NCI-H2196 (cell line): ENCODE measurements around the gene CDK5RAP2.

Experiments used
- DNase-seq: peaks from one replicate; lab custom pipeline; 2025; ENCODE audit not compliant: unreplicated experiment; lab: John Stamatoyannopoulos, UW

CDK5RAP2 gene

DNA sequence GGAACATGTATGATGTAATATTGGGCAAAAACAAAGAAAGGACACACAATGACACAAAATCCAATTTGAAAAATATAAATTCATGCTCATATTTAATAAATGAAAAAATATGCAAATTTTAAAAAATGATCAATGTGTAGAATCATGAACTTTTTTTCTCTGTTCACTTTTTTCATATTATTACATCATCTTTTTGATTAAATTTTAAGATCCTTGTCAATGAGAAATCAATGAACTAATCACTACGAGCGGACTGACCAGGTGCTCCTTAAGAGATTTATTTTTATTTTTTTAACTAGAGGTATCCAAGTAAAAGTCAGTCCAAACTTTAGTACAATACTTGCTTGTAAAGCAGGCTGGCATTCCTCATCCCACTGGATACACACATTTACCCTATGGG, 174.1 kb downstream of the CDK5RAP2 start:
- DNase-seq: no peak

DNA sequence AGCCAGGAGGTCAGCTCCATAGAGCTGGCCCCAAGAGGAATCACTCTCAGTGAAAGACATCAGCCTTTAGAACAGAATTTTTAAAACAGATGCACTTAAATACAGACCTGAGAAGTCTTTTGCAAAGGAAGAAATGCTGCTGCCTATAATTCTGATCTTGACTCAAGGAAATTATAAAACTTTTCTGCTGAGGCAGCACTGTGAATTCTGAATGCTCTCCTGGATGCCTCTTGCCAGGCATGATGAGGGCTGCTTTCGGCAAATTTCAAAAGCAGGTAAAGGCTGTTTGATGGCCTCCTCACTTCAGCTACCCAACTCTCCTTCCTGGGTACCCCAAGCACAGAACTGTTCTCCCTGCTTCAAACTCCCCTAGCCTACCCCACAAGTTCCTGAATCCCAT, 174.8 kb downstream of the CDK5RAP2 start:
- no peak for DNase-seq

DNA sequence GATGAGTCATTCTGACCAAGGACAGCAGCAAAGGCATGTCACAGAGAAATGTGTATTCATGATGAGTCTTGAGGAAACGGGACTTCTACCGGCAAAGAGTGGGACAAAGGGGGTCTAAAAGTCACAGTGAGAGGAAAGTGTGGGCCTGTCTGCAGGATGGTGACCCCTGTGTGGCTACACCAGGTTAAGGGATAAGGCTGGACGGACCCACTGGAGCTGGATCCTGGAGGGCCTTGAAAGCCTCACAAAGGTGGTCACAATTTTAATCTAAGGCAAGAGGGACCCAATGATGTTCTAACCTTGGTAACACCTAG, 176.5 kb downstream of the CDK5RAP2 start:
- no peak for DNase-seq

DNA sequence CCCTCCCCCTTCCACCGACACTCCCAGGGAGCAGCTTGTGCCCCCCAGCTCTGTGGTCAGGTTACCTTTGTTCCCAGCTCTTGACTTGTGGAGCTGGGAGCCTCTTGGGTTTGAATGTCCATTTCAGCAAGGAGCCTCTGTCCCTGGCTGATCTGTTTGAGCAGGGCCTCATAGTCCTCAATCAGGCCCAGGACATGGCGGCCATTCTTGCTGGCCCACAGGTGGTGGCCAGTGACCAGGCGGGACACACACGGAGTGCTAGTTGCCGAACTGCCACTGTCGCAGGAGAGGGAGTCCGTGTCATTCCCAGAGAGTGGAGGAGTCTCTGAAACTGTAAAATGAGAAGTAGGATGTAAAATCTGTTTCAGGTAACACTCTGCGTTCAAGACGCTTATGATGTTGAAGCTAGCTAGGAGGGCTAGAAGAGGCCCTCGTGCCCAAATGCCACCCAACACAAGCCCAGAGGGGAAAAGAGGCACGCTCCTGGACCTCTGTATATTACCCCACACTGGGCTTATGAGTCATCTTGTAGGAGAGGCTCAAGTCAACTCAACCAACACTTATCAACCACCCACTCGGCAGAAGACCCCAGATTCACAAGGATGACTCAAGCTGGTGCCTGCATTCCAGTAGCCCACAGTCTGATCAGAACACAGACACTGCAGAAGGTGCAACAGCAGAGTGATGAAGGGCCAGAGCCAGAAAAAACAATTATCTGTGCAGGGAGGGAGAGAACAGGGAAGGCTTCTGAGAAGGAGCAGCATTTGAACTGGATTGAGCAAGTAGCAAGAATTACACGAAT, 177.0 kb downstream of the CDK5RAP2 start:
- DNase-seq: no peak

DNA sequence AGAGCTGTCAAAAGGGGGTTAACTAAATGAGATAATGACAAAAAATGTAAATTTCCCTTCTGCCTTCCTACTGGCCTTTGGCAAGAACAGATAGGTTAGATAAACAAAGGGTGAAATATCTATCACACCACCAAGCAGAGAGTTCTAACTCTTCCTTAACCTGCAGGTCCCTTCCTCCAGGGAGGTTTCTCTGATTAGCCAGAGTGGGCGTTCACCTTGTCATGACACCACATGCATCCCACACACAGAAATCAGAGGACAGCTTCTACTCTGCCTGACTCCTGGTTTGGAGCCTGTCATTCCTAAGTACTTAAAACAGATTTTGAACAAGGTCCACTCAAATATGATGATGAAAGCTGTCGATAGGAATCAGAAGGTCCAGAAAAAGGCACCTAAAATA, 180.0 kb downstream of the CDK5RAP2 start:
- DNase-seq: no peak

DNA sequence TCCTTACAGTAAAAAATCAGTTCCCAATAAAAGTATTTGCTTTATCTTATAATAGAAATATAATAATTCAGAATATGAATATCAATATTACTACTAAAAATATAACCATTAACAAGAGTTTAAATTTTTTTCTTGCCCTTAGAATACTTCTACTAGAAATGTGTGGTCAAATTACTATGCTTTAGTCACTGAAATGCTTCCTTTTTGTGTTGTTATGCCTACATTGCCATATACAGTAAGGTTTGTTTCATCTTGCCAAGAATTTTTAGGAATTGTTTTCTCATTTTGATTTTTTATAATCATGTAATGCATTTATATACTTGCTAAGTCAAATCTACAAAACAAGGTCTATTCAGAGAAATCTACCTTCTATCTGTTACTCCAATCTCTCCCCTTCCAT, 181.7 kb downstream of the CDK5RAP2 start:
- no peak for DNase-seq

DNA sequence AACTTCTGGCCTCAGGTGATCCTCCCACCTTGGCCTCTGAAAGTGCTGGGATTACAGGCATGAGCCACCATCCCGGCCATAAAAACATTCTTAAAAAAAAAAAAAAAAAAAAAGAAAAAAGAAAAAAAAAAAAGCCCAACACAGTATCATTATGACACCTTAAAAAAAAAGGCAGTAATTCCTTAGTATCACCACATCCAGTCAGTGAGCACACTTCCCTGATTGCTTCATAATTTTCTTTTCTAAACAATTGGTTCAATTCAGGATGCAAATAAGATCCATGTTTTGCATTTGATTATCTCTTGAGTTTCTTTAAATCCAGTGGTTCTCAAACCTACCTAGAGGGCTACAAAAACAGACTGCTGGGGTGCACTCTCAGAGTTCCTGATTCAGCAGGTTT, 182.5 kb downstream of the CDK5RAP2 start:
- no peak for DNase-seq

DNA sequence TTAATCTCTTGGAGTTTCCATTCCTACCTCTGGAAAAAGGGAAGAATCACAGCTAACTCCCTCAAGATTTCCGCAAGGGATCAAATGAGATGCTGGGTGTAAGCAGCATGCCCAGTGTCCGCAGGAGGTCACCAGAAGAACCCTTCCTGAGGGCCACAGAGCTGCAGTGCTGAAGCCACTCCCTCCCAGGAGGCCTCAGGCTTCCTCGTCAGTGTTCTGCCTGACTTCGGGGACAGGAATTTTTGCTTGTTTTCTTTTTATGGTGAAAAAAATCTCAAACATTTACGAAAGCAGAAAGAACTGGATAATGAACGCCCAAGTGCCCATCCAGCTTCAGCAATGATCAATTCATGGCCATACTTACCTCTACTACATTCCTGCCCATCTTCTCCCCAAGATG, 183.0 kb downstream of the CDK5RAP2 start:
- no peak for DNase-seq

DNA sequence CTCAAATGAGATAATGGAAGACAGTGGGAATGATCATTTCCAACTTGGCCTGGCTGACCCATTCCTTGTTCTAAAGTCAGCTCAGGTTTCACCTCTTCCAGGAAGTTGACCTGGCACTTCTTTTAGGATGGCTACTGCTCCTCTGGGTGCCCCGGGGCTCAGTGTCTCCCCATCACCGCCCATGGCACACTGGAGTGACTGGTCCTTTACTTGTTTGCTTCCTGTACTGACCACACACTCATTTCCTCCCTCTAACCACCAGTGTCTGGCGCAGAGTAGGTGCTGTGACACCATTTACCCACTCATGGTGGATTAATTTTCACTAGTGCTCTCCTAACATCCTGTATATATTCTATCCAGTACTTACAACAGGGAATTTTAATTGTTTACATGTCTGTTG, 183.5 kb downstream of the CDK5RAP2 start:
- DNase-seq: no peak

DNA sequence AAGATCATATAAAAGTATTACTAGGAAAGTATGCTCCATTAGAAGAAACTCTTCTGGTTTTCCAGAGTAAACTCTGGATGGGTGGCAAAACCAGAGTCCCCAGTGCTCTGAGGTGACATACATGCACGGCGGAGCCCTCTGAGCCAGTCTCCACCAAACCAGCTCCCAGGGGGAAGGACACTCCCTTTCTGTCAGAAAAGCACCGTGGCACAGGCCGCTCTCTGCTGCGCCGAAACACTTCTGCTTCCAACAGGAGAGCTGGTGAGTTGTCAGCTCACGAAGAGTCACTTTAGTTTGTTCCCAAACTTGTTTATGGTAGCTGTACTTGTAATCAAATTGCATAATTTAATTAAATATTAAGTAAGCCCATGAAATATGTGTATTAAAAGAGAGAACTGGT, 184.6 kb downstream of the CDK5RAP2 start:
- DNase-seq: no peak

DNA sequence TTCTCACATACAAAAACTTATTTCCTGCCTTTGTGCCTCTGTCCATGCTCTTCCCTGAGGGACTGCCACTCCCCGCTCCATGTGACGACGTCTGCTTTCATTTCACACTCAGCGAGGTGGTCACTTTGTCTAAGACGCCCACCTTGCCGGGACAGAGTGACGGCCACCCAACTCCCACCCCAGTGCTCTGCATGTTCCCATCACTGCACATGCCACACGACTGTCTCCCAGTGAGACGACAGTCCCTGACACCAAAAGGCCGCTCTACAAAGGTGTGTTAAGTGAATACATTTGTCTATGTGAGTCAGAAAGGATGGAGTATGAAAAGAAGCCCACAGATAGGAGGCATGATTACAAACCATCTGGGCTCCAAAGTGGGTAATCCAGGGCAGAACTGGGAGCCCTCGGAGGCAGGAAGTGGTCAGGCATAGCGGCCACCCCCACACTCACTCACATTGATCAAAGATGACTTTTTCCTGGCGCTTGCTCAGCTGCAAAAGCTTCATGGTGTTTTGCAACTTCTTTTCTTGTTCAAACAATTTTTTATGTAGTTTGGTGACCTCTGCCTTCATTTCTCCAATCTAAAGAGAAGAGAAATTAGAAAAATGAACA, 185.8 kb downstream of the CDK5RAP2 start:
- no peak for DNase-seq

DNA sequence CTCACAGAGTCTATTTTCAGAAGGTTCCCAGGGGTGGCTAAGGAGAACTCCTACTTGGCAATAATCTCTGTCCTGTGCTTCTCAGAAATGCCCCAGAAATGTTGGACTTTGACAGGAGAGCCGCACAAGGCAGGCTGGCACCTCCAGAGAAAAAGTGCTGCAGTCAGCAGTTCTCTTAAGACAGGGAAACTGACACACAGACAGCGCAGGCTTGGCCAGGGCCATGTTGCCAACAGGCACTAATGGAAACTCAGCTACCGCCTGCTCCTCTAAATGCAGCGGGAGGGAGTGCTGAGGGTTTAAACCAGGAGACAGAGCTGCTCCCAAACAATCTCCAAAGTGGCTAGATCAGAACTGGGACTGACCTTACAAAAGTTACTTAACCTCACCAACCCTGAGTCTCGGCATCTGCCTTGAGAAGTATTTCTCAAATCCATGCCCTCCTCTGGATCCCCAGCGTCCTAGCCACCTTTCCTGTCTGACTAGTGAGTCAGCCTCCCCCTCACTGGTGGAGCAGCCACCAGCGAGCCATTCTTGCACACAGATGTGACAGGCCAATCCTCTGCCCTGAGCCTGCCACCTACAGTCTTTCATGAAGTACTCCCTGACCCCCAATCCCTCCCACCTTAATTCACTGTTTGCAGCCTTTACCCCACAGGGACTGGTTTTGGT, 186.4 kb downstream of the CDK5RAP2 start:
- no peak for DNase-seq

DNA sequence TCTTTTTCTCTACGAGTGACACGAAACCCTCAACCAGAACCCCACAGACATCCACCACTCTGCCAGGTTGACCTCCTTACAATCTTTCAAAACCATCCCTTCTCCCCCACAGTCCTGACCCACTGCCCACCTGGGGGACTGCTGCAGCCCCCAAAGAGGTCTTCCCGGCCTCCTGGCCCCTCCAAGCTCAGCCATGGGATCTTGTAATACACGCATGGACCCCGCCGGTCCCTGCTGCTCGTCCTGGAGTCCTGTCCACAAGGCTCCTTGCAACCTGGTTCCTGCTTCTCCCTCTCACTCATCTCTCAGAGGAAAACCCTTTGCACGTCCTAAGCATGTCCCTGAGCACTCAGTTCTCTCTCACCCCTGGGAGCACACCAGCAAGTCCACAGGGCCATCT, 187.3 kb downstream of the CDK5RAP2 start:
- DNase-seq: no peak

DNA sequence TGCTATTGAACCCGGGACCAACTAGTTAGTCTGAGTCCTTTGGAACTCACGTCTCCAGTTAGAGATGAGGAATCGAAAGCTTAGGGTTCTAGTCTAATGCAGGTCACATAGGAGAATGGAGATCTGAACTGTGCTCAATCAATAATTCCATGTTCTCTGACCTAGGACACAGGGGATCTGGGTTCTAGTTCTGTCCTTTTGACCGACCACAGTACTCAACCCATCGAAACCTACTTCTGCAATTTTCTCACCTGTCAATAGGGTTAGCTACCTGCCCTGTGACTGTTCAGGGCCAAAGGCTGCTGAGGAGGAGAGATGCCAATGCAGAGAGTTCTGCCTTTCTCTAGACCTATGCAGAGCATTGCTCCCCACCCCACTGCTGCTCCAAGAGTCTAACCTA, 187.7 kb downstream of the CDK5RAP2 start:
- DNase-seq: no peak

DNA sequence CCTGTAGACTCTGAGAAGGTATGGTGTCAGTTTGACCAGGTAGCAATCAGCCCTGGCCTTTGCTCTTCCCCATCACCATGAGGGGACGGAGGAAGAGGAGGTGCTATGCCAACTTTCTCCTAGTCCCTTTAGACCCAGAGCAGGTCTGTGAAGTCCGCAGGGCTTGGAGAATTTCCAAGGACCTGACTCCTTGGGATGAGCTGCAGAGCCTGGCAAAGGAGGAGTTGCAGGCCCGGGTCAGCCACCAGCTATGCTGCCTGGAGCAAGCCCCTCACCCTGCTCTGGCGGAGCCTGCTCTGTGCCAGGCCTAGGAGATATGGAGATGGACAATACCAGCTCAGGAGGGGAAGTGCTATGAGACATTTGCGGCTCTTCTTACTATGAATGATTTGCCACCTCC, 188.3 kb downstream of the CDK5RAP2 start:
- DNase-seq: no peak

DNA sequence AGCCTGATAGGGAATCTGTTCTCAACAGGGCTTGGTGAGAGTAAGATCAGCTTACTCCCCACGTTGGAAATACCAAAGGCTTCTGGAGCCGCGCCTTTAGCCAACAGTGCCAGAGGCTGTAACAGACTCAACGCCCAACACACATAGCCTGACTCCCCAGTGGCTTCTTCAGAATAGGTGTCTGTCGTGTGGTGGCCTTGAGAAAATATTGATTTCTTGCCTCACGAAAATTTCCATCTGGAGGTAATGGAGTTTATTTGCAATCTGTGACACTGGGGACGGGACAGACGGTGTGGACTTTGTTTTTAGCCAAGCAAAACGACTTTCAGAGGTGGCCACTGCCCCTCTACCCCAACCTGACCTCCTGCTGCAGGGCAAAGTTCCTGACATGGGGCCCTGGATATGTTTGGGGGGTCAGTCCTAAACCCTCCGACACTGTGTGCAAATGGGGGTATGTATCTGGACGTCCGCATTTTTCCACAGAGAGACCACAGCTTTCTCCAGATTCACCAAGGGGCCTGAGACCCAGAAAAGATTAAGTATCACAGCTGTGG, 189.3 kb downstream of the CDK5RAP2 start:
- DNase-seq: no peak

DNA sequence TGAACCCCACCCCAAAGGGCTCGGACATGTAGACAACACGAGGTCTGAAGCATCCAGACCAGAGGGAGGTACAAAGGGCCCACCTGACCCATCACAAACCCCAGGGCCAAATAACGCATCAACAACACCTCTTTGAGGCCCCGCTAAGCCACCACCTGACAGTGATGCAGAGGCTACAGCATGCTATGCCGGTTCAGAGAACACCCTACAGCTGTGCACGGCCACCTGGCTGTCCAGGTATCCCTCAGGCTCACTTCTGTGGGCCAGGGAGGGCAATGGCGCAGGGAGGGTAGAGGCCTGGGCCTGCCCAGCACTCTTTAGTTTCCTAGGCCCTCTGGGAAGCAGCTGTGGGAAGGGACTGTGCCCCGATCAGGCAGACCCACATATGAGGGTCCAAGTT, 190.1 kb downstream of the CDK5RAP2 start:
- DNase-seq: no peak

DNA sequence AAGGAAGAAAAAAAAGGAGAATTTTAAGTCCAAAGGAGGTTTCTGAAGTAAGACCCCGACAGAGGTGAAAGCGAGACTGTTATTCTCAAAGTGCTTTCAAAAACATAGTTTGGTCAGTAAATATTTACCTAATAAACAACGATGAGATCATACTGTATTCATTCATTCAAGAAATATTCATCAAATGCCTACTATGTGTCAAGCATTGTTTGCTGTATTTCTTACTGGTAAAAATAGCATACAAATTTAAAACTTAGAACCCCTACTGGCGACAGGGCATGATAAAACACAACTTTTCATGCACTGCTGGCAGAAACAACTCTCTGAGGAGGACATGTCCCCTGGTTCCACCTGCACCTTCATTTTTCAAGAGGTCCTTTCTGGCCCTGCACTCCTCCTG, 190.7 kb downstream of the CDK5RAP2 start:
- no peak for DNase-seq

DNA sequence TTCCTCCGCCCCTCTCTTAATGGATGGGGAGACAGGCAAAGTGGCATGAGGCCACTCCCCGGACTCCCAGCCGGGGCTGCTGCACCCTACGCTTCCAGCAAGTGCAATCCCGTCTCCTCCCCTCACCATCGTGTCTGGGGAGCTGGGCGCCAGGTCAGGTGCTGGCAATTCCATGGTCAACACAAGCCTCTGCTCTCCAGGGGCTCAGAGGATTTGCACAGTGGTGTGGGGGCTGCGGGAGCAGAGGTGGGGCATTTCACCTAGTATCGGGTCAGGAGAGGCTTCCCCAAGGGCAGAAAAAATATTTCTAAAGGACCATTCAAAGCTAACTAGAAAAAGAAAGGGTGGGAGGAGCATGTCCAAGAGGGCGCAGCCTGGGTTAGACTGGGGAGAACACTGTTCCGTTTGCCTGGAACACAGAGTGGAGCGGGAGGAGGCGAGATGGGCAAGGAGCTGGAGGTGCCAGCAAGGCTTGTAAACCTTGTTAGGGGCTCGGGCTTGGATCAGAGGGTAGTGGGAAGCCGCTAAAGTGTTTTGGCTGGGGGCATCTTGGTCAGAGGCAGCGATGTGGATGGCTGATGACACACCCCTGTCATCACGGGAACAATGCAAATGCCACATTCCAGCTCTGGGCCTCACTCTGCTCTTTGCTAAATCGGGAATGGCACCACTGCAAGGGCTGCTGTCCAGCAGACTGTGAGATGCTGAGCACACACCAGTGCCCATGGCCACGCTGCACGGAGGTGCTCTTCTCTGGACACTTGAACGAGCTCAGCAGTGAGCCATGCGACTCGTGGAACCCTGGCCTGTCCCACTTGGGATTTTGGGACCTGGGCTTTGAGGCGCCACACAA, 191.7 kb downstream of the CDK5RAP2 start:
- DNase-seq: no peak

DNA sequence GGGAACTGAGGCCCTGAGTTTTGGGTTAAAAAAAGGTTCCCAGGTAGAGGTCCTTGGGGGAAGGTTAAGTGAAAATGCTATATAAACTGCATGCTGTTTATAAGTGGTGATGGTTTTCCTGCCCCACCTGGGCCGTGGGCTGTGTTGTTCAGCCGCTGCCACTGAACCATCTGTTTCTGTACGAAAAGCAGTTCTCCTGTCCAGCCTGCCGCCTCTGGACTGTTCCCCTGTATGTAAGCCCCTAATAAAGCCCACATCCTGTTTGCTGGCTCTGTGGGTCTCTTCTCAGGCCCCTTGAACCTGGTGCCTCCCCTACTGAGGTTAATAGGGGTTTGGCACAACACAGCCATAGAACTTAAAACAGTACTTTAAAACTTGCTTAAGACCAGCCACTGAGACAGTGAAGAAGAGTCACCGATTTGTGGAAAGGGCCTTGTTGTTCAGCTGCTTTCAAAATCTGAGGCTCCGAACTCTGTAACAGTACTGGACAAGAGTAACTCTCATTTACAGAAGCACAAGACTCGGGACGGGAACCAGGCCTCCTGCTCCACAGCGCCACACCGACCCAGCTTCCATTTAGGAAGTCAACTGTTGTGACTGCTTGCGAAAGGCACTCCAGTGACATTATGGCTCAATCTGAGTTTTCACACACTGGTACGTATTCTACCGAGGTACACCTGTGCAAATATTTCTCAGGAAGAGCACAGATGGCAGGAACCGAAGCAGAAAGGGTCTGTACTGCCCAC, 192.5 kb downstream of the CDK5RAP2 start:
- peak; percentile 12 for DNase-seq
